Natural killer cell (primary cell): ENCODE data around the gene SLC35F3. TPM values are rescaled to one million over a fixed set of nuclear protein-coding genes. Genes with fewer than 3 reads are reported as not detected.

Experiments used
- ATAC-seq, 3 donors: fragments of 150-1000 bp in 2 of 3; fragments of 200-7000 bp in 1 of 3; cut with Tn5 transposase; 1 replicate in 1 of 3; 2 replicates in 2 of 3; pipeline ENCODE4 v1.10.0; 2021; ENCODE audit warnings: mild to moderate bottlenecking in 2 of 3, moderate library complexity in 2 of 3
- DNase-seq, 2 donors: peaks; one replicate each; pipeline versions ENCODE4 v3.0.0 to v3.0.0-alpha.2; 2013 to 2021; ENCODE audit warnings: mixed read lengths in 1 of 2
- H3K27ac ChIP-seq: one replicate; pipeline ENCODE4 v1.5.1; 2013; ENCODE audit warnings: mild to moderate bottlenecking, low read length
- H3K27me3 ChIP-seq: one replicate; pipeline ENCODE4 v1.6.1; 2013; ENCODE audit warnings: low read length; ENCODE audit not compliant: control insufficient read depth, insufficient read depth
- H3K36me3 ChIP-seq: one replicate; pipeline ENCODE4 v1.6.1; 2013; ENCODE audit warnings: low read length; ENCODE audit not compliant: control insufficient read depth, insufficient read depth
- H3K4me1 ChIP-seq: one replicate; pipeline ENCODE4 v1.6.1; 2013; ENCODE audit warnings: low read length; ENCODE audit not compliant: control insufficient read depth, insufficient read depth
- H3K4me3 ChIP-seq: one replicate; pipeline ENCODE4 v1.5.1; 2013; ENCODE audit warnings: low read length
- H3K9me3 ChIP-seq: one replicate; pipeline ENCODE4 v1.6.1; 2013; ENCODE audit warnings: low read length; ENCODE audit not compliant: control insufficient read depth, insufficient read depth
- H3K27ac Mint-ChIP-seq, 2 donors: one replicate each; pipeline ENCODE4 v1.8.0; 2022; ENCODE audit warnings: mild to moderate bottlenecking in 2 of 2, mixed read lengths in 2 of 2, moderate library complexity in 1 of 2
- H3K27me3 Mint-ChIP-seq, 2 donors: one replicate each; pipeline ENCODE4 v1.8.0; 2022; ENCODE audit warnings: low read depth in 2 of 2, mixed read lengths in 2 of 2
- H3K36me3 Mint-ChIP-seq: one replicate; pipeline ENCODE4 v1.8.0; 2022; ENCODE audit warnings: mixed read lengths
- H3K4me1 Mint-ChIP-seq, 2 donors: one replicate each; pipeline ENCODE4 v1.8.0; 2022; ENCODE audit warnings: mixed read lengths in 2 of 2
- H3K4me3 Mint-ChIP-seq: one replicate; pipeline ENCODE4 v1.8.0; 2022; ENCODE audit warnings: mild to moderate bottlenecking, moderate library complexity, mixed read lengths
- H3K9me3 Mint-ChIP-seq, 2 donors: one replicate each; pipeline ENCODE4 v1.8.0; 2022; ENCODE audit warnings: mixed read lengths in 2 of 2
- WGBS: methylation state at CpG from one replicate; pipeline ENCODE4 v1.1.7; 2013; ENCODE audit warnings: missing lambda C conversion rate; ENCODE audit not compliant: insufficient coverage; 5-methylcytosine and 5-hydroxymethylcytosine counted together
- intact Hi-C: fragments of 100-400 bp; cut with micrococcal nuclease; formaldehyde crosslinking; loops from one replicate; pipeline ENCODE4 v1.14.2; 2022
- total RNA-seq, 4 donors: library from RNA; stranded (reverse); fragments of 120-200 nt in 1 of 4; gene quantifications; one replicate each; pipeline versions ENCODE4 v1.2.3 to v1.2.4, GENCODE V29; 2013 to 2022
- TF ChIP-seq, protein P1 (sequence below): fragments of 200-600 bp; IDR thresholded peaks from one replicate; pipeline ENCODE4 v1.8.0; 2022; ENCODE audit warnings: antibody characterized with exemption

Gene SLC35F3
- total RNA-seq, 3 donors from 2014 or later (not counting 1 experiment from before 2014, with no cell fraction given), result not detected

DNA sequence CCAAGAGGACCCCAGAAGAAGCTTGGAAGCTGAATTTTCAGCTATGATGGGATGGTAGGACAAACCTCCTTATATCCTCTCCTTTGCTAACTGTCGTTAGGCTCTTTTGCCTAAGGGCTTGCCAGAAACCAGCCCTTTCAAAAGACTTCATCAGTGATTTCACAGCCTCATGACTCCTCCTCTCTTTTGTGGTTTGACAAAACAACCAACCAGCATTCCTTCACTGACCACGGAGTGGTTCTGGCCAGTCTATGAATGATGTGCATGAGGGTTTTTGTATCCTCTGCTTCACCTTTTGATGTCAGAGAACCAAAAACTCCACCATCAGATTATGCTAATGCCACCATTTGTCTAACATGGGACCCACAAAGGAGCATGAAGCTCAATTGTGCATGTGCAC is 351.9 kb downstream of the SLC35F3 start:
- Mint-ChIP-seq H3K9me3 (no peaks in the 10 kb centered on the region), H3K27me3 (peaks cover 17 to 66% of the 10 kb centered on the region in 2 donors), H3K4me3 (no peak overlapping the region), H3K36me3 (peaks cover 9% of the 10 kb centered on the region), H3K27ac (no peak overlapping the region), H3K4me1 (no peaks in the 10 kb centered on the region)
- Histone ChIP-seq H3K4me1 (no peaks in the 10 kb centered on the region), H3K27me3 (peaks cover 2% of the 10 kb centered on the region), H3K9me3 (no peaks in the 10 kb centered on the region), H3K36me3 (no peaks in the 10 kb centered on the region), H3K4me3 (no peak overlapping the region), H3K27ac (no peak overlapping the region)
- WGBS, result 46% methylated on average over 1 of the region's 2 CpGs
- intact Hi-C loops, result no loop called here
- DNase-seq (no peak), ATAC-seq (no peak)
- TF ChIP-seq, protein P1, sequence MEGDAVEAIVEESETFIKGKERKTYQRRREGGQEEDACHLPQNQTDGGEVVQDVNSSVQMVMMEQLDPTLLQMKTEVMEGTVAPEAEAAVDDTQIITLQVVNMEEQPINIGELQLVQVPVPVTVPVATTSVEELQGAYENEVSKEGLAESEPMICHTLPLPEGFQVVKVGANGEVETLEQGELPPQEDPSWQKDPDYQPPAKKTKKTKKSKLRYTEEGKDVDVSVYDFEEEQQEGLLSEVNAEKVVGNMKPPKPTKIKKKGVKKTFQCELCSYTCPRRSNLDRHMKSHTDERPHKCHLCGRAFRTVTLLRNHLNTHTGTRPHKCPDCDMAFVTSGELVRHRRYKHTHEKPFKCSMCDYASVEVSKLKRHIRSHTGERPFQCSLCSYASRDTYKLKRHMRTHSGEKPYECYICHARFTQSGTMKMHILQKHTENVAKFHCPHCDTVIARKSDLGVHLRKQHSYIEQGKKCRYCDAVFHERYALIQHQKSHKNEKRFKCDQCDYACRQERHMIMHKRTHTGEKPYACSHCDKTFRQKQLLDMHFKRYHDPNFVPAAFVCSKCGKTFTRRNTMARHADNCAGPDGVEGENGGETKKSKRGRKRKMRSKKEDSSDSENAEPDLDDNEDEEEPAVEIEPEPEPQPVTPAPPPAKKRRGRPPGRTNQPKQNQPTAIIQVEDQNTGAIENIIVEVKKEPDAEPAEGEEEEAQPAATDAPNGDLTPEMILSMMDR, result no peak

GRCh38 chr1:234258071-234258470 is 353.6 kb downstream of the SLC35F3 start:
- Histone ChIP-seq H3K4me3 (no peak overlapping the region), H3K4me1 (no peaks in the 10 kb centered on the region), H3K9me3 (no peaks in the 10 kb centered on the region), H3K27me3 (peaks cover 2% of the 10 kb centered on the region), H3K27ac (no peak overlapping the region), H3K36me3 (no peaks in the 10 kb centered on the region)
- intact Hi-C loops, result no loop called here
- Mint-ChIP-seq H3K27ac (no peak overlapping the region), H3K9me3 (no peaks in the 10 kb centered on the region), H3K36me3 (peaks cover 9% of the 10 kb centered on the region), H3K4me3 (no peak overlapping the region), H3K27me3 (peaks cover 19 to 72% of the 10 kb centered on the region in 2 donors), H3K4me1 (no peaks in the 10 kb centered on the region)
- DNase-seq, result no peak
- ATAC-seq, result no peak
- TF ChIP-seq, protein P1, result no peak
- WGBS, result 87% methylated on average over 2 of the region's 3 CpGs

GRCh38 chr1:234260578-234260977 is 356.1 kb downstream of the SLC35F3 start:
- H3K4me1 ChIP-seq, result no peaks in the 10 kb centered on the region
- intact Hi-C loops, result no loop called here
- H3K36me3 ChIP-seq, result no peaks in the 10 kb centered on the region
- Mint-ChIP-seq H3K27me3 (peaks cover 15 to 48% of the 10 kb centered on the region in 2 donors), H3K27ac (no peak overlapping the region), H3K9me3 (no peaks in the 10 kb centered on the region), H3K4me1 (no peaks in the 10 kb centered on the region), H3K36me3 (peaks cover 9% of the 10 kb centered on the region), H3K4me3 (no peak overlapping the region)
- no peaks in the 10 kb centered on the region for H3K9me3 ChIP-seq
- peak in 1 of 2 donors; percentile 9 for DNase-seq
- peaks cover 2% of the 10 kb centered on the region for H3K27me3 ChIP-seq
- H3K27ac ChIP-seq, result no peak overlapping the region
- TF ChIP-seq, protein P1, result no peak
- ATAC-seq, result no peak
- WGBS, result 14% methylated on average over 6 of the region's 7 CpGs
- H3K4me3 ChIP-seq, result no peak overlapping the region

- H3K4me1 ChIP-seq, result no peaks in the 10 kb centered on the region
- H3K27ac ChIP-seq, result no peak overlapping the region
- H3K27me3 Mint-ChIP-seq, result peaks cover 16 to 49% of the 10 kb centered on the region in 2 donors
- H3K27me3 ChIP-seq, result peaks cover 2% of the 10 kb centered on the region
- TF ChIP-seq, protein P1, result no peak
- ATAC-seq (no peak), DNase-seq (no peak)
- H3K9me3 ChIP-seq, result no peaks in the 10 kb centered on the region
- H3K4me1 Mint-ChIP-seq, result no peaks in the 10 kb centered on the region
- no peak overlapping the region for H3K27ac Mint-ChIP-seq
- intact Hi-C loops, result no loop called here
- H3K36me3 Mint-ChIP-seq, result peaks cover 9% of the 10 kb centered on the region
- no peaks in the 10 kb centered on the region for H3K9me3 Mint-ChIP-seq
- no peaks in the 10 kb centered on the region for H3K36me3 ChIP-seq
- 89% methylated on average over 4 of the region's 5 CpGs for WGBS
- no peak overlapping the region for H3K4me3 Mint-ChIP-seq
- no peak overlapping the region for H3K4me3 ChIP-seq
Observed at GRCh38 chr1:234261545-234261944, 357.1 kb downstream of the SLC35F3 start.
